IPS-18c (cell line): ENCODE data around the gene CIITA.
"Not testable (repeated sequence)": the region's sequence is repeated elsewhere in the genome, so short reads cannot be mapped to it uniquely, and the experiment has no call there.

Experiments
- H3K4me3 ChIP-seq: 2 replicates; pipeline ENCODE4 v1.7.0; 2013; ENCODE audit warnings: low read depth, mild to moderate bottlenecking, low read length, moderate library complexity; ENCODE audit not compliant: insufficient read depth
- H3K9me3 ChIP-seq: one replicate; pipeline ENCODE4 v1.6.1; 2013; ENCODE audit warnings: mild to moderate bottlenecking, low read length, moderate library complexity; ENCODE audit not compliant: control insufficient read depth, insufficient read depth

Gene CIITA, protein sequence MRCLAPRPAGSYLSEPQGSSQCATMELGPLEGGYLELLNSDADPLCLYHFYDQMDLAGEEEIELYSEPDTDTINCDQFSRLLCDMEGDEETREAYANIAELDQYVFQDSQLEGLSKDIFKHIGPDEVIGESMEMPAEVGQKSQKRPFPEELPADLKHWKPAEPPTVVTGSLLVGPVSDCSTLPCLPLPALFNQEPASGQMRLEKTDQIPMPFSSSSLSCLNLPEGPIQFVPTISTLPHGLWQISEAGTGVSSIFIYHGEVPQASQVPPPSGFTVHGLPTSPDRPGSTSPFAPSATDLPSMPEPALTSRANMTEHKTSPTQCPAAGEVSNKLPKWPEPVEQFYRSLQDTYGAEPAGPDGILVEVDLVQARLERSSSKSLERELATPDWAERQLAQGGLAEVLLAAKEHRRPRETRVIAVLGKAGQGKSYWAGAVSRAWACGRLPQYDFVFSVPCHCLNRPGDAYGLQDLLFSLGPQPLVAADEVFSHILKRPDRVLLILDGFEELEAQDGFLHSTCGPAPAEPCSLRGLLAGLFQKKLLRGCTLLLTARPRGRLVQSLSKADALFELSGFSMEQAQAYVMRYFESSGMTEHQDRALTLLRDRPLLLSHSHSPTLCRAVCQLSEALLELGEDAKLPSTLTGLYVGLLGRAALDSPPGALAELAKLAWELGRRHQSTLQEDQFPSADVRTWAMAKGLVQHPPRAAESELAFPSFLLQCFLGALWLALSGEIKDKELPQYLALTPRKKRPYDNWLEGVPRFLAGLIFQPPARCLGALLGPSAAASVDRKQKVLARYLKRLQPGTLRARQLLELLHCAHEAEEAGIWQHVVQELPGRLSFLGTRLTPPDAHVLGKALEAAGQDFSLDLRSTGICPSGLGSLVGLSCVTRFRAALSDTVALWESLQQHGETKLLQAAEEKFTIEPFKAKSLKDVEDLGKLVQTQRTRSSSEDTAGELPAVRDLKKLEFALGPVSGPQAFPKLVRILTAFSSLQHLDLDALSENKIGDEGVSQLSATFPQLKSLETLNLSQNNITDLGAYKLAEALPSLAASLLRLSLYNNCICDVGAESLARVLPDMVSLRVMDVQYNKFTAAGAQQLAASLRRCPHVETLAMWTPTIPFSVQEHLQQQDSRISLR

DNA sequence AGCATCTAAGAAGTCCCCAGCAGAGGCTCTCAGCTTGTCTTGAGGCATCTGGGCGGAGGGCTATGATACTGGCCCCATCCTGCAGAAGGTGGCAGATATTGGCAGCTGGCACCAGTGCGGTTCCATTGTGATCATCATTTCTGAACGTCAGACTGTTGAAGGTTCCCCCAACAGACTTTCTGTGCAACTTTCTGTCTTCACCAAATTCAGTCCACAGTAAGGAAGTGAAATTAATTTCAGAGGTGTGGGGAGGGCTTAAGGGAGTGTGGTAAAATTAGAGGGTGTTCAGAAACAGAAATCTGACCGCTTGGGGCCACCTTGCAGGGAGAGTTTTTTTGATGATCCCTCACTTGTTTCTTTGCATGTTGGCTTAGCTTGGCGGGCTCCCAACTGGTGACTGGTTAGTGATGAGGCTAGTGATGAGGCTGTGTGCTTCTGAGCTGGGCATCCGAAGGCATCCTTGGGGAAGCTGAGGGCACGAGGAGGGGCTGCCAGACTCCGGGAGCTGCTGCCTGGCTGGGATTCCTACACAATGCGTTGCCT lies at the start of gene CIITA:
TSS of gene CIITA (plus strand) at position 404 of the 543 bp plus-strand sequence. CDS start at position 533, 129 bp downstream.
- no peak within 1 kb of the TSS; the same call in 1 of the 2 replicates for H3K4me3 ChIP-seq
- H3K9me3 ChIP-seq = no peaks in the 10 kb centered on the region

DNA sequence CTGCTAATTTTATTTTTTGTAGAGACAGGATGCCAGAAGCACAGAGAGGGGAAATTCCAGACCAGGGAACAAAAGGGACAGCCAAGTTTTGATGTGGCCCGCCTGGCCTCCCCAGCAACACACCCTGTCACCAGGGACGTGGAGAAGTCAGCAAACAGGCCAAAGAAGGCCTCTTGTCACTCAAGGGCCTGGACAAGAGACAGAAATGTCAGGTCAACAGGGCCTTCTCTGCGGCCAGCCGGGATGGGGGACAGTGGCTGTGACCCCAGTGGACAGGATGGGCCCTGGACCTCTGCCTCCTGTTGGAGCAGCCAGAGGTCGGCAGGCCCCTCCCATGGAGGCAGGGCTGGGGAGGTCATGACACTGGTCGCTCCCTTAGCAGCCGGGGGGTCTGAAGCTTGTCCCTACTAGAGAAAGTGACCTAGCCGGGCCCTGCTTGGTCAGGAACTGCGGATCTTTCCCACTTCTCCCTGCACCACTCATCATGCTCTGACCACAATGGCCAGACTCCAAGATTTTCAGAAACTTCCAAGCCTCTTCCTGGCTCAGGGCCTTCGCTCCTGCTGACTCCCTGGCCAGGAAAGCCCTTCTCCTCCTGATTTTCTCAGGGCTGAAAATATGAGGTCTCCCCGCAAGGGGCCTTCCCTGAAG lies 49.2 kb upstream of the CIITA start:
- H3K9me3 ChIP-seq = no peaks in the 10 kb centered on the region
- no peak overlapping the region for H3K4me3 ChIP-seq

DNA sequence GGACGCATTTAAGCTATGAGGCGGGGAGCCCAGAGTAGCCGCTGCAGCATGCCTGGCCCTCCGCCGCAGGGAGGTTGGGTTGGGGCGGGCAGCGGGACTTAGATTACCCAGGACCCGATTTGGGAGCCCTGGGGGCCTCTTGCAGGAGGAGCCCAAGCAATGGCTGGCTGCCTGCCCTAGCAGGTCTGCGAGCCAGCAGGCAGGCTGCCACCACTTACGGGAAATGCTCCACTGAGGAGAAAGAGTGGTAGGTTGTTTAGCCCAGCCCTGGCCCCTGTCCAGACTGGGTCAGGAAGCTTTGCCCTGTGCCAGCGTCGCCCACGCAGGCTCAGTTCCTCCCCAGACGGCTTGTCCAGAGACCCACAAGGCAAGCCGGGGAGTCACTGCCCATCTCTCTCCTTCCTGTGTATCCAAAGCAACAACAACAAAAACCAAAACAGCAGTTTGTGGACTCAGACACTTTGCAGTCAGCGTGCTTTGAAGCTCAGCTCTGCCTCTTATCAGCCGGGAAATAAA lies 48.1 kb upstream of the CIITA start:
- Histone ChIP-seq H3K4me3 (no peak overlapping the region), H3K9me3 (no peaks in the 10 kb centered on the region)

DNA sequence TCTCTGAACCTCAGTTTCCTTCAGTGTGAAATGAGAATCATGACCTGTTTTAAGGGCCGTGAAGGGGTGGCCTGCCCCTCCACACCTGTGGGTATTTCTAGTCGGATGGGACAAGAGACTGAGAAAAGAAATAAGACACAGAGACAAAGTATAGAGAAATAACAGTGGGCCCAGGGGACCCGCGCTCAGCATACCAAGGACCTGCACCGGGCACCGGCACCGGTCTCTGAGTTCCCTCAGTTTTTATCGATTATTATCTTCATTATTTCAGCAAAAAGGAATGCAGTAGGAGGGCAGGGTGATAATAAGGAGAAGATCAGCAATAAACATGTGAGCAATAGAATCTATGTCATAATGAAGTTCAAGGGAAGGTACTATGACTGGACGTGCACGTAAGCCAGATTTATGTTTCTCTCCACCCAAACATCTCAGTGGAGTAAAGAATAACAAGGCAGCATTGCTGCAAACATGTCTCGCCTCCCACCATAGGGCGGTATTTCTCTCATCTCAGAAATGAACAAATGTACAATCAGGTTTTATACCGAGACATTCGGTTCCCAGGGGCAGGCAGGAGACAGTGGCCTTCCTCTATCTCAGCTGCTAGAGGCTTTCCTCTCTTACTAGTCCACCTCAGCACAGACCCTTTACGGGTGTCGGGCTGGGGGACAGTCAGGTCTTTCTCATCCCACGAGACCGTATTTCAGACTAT lies 47.5 kb upstream of the CIITA start:
- not testable (repeated sequence) for H3K9me3 ChIP-seq, H3K4me3 ChIP-seq

DNA sequence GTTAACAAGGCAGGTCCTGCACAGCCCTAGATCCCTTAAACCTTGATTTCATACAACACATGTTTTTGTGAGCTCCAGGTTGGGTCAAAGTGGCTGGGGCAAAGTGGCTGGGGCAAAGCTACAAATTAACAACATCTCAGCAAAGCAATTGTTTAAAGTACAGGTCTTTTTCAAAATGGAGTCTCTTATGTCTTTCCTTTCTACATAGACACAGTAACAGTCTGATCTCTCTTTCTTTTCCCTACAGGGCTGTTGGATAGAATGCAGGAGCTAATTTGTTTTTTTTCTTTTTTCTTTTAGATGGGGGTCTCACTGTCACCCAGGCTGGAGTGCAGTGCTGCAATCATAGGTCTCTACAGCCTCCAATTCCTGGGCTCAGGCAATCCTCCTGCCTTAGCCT lies 46.8 kb upstream of the CIITA start:
- H3K4me3 ChIP-seq, H3K9me3 ChIP-seq: not testable (repeated sequence)

DNA sequence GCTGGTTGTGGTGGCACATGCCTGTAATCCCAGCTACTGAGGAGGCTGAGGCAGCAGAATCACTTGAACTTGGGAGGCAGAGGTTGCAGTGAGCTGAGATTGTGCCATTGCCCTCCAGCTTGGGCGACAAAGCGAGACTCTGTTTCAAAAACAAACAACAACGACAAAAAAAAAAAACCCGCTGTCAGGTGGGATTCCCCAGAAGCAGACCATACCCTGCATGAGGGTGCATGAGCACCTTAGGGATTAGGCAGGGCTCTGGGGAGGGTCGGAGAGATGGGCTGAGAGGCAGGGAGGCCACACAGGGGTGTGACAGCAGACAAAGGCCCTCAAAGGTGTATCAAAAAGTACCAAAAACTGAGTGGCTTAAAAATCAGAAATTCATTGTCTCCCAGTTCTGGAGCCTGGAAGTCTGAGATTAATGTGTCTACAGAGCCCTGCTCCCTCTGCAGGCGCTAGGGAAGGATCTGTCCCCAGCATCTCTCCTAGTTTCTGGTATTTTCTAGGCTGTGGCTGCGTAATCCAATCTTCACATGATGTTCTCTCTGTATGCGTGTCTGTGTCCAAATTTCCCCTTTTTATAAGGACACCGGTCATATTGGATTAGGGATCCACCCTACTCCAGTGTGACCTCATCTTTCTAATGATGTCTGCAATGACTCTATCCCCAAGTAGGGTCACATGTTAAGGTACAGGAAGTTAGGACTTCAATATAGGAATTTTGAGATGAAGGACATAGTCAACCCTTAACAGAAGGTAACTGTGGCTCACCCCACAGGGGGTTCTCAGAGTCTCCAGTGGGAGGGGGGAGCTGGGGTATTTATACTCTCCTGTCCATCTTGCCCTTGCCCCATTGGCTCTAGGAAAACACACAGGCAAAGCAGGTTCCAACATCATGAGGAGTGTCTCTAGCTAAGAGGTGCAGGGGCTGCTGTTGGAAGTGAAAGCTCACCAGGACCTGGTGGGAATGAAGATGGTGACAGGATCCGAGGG lies 44.8 kb upstream of the CIITA start:
- Histone ChIP-seq H3K4me3 (no peak overlapping the region), H3K9me3 (peaks cover 2% of the 10 kb centered on the region)

DNA sequence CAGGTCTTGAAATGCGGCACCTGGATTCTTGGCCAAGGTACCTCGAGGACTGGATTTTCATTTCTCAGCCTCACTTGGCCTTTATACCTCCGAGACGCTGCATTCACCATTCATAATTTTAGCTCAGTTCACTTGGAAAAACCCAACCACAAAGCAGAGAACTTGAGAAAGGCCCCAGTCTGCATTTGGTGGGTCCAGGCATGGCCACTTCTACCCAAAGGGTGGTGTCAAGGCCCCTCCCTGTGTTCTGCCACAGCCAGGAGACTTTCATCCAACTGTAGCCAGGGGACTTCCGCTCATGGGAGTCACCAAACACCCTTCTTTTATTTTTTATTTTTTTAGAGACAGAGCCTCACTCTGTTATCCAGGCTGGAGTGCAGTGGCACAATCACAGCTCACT lies 43.7 kb upstream of the CIITA start:
- H3K9me3 ChIP-seq = peaks cover 2% of the 10 kb centered on the region
- no peak overlapping the region for H3K4me3 ChIP-seq

DNA sequence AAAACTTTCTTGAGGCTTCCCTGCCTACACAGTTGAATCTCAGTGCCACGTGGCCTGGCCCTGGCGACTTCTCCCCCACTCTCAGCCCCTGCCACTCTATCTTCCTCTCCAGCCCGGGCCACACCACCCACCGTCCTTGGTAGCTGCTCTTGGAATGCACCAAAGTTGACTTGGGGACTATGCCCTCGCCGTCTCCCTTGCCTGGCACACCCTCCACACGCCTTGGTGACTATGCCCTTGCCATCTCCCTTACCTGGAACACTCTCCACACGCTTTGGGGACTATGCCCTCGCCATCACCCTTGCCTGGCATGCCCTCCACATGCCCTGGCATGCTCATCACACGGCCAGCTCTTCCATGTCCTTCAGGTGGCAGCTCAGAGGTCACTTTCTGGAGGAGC lies 42.9 kb upstream of the CIITA start:
- H3K9me3 ChIP-seq = peaks cover 2% of the 10 kb centered on the region
- H3K4me3 ChIP-seq = no peak overlapping the region

DNA sequence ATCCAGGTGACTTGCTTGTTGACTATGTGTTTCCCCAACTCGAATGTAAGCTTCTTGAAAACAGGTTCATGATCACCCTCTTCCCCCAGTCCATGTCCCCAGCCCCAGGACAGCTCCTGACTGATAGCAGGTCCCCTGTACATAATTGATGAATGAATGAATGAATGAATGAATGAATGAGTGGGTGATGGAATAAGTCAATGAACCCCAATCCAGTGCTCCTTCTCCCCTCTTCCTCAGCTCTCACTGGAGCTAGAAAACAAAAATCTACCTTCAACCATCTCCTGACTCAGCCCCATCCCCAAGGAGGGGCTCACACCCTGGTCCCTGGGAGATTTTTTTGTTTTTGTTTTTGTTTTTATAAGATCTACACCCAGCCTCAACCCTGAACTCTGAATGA lies 42.2 kb upstream of the CIITA start:
- H3K9me3 ChIP-seq = peaks cover 2% of the 10 kb centered on the region
- H3K4me3 ChIP-seq = no peak overlapping the region

DNA sequence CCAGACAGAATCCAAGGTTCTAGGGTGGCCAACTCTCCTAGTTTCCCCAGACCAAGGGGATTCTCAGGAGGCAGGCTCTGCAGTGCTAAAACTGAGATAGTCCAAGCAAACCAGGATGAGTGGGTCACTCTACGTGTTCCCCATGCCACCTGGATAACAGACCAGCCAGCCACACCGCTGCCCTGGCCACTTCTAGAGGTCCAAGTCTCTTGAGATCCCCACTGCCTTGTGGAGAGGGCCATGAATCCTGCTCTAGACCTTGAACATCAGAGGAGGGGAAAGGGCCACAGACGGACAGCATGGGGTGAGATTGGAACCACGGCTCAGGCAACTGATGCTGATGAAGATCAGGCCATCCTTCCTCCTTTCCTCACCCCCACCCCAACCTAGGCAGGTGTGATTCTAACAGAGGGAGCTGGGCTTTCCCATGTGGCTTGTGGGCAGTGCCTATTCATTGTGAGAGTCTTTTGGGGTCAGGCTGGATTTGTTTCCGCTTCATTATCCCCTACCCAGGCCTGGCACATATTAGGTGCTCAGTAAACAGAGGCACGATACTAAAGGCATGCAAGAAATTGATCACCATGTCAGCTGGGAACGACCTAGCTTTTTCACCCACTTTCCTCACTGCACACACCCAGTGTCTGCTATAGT lies 41.6 kb upstream of the CIITA start:
- Histone ChIP-seq H3K9me3 (peaks cover 2% of the 10 kb centered on the region), H3K4me3 (no peak overlapping the region)

DNA sequence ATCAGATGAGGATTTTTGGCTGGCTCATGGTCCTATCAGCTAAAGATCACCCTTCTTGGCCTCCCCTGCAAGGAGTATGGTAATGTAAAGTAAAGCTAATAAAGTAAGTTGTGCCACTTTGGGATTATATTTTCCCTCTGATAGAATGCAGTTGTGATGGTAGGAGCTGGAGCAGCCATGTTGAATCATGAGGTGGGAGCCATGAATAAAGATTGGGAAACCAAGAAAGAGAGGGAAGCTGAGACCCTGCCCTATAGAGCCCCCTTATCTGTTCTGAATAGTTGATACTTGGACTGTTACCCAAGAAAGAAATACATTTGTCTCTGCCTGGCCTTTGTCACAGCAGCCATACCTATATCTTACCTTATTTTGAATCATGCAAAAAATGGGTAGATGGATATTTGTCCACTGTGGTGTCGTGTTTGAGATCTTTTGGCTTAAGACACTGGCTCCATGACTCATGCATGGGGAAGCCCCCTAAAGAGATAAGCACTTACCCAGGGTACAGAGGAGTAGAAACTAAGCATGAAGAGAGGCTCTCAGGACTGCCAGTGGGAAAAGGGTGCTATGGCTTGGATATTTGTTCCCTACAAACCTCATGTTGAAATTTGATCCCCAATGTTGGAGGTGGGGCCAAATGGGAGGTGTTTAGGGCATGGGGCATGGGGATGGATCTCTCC lies 40.7 kb upstream of the CIITA start:
- H3K4me3 ChIP-seq = no peak overlapping the region
- H3K9me3 ChIP-seq = peaks cover 2% of the 10 kb centered on the region

DNA sequence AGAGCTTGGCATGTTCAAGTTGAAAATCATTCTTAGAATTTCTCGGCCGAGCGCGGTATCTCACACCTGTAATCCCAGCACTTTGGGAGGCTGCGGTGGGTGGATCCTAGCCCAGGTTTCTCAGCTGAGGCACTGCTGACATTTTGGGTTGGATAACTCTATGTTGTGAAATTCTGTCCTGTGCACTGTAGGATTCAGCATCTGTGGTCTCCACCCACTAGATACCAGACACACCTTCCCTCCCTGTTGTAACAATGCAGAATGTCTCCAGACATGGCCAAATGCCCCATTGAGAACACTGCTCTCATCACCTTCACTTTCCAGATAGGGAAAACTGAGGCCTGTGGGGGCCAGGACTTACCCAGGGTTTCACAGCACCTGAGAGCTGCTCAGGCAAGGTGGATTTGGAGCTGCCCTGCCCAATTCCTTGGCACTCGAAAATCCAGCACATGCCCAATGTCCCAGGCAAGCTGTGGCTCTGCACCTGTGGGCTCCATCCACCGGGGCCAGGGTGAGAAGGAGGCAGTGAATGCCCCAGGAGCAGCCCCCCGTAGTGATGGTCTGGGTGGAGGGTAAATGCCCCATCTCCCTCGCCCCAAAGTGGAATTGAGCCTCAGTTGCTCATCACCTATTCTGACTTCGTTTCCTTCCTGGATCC lies 38.3 kb upstream of the CIITA start:
- Histone ChIP-seq H3K4me3 (no peak overlapping the region), H3K9me3 (peaks cover 2% of the 10 kb centered on the region)

DNA sequence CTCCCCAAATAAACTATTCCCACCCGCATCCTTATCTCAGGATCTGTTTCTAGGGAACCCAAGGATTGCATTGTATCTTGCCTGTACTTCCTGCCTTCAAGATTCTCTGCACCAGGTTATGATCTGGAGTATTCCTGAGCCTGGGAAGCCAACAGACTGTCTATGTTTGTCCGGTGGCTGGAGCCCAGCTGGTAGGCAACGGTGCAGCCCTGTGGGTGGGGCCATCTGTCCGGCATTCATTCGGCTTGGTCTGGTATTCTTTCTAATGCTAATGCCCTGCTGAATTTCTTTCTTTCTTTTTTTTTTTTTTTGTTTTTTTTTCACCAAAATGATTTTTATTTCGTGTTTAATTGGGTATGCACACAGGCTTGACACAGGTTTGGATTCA lies 37.7 kb upstream of the CIITA start:
- Histone ChIP-seq H3K9me3 (peaks cover 2% of the 10 kb centered on the region), H3K4me3 (no peak overlapping the region)

DNA sequence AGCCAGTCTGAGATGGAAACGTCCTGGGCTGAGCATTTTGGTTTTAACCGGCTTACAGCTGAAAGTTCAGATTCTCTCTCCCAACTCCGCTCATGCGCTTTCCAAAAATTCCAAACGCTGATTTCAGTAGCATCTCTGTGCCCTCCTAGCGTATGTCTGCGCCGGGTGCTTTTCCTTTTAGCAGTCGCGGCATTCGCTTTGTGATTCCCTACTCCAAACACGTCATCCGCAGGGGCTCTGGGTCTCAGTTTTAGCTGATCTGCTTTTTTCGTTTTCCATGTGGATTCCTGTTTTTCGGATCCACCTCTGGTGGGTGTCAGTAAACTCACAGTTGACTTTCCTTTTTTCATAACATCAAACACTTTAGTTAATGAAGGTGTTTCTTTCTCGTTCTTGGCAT lies 36.3 kb upstream of the CIITA start:
- Histone ChIP-seq H3K4me3 (no peak overlapping the region), H3K9me3 (peaks cover 2% of the 10 kb centered on the region)
